PC-3 (cell line): ENCODE data around the gene SYCP3. TPM values are rescaled to one million over a fixed set of nuclear protein-coding genes. Genes with fewer than 3 reads are reported as not detected.

Experiments used
- ATAC-seq: fragments of 200-7000 bp; cut with Tn5 transposase; 2 replicates; pipeline ENCODE4 v1.9.1; 2020; ENCODE audit warnings: mild to moderate bottlenecking, moderate library complexity
- BruUV-seq: library from RNA; stranded (reverse); fragments of 400-500 nt; replicated peaks from 2 replicates; lab custom pipeline; 2021; lab: Mats Ljungman, UMichigan
- CTCF ChIA-PET: fragments of 300-600 bp; sonication (Branson Sonifier 250); formaldehyde crosslinking; loops from one replicate; lab custom pipeline; 2022; ENCODE audit warnings: antibody characterized with exemption; lab: Charles Lee
- POLR2A ChIA-PET: fragments of 300-600 bp; sonication (Branson Sonifier 250); formaldehyde crosslinking; loops from one replicate; lab custom pipeline; 2022; ENCODE audit warnings: antibody characterized with exemption; ENCODE audit not compliant: unreplicated experiment; lab: Charles Lee
- DNase-seq: peaks from one replicate; pipeline ENCODE4 v3.0.0-alpha.2; 2015
- H2AFZ ChIP-seq: fragments of 300-600 bp; sonication (generic); 2 replicates; pipeline ENCODE4 v1.6.0; 2016; ENCODE audit warnings: antibody characterized with exemption, low read length
- H3F3A ChIP-seq: fragments of 300-600 bp; sonication (generic); one replicate; pipeline ENCODE4 v1.6.0; 2017; ENCODE audit warnings: antibody characterized with exemption, low read length, control low read depth, mild to moderate bottlenecking; ENCODE audit not compliant: unreplicated experiment
- H3K27ac ChIP-seq: fragments of 300-600 bp; sonication (generic); 2 replicates; pipeline ENCODE4 v1.5.1; 2016; ENCODE audit warnings: mild to moderate bottlenecking, low read length
- H3K27me3 ChIP-seq: fragments of 300-600 bp; sonication (generic); 2 replicates; pipeline ENCODE4 v1.6.1; 2016; ENCODE audit warnings: low read length, mixed read lengths
- H3K36me3 ChIP-seq: fragments of 300-600 bp; sonication (generic); 2 replicates; pipeline ENCODE4 v1.6.1; 2016; ENCODE audit warnings: low read depth, mixed run types, low read length, mixed read lengths
- H3K4me1 ChIP-seq: fragments of 300-600 bp; sonication (generic); 2 replicates; pipeline ENCODE4 v1.5.1; 2016; ENCODE audit warnings: low read length; ENCODE audit not compliant: insufficient read depth
- H3K4me2 ChIP-seq: fragments of 300-600 bp; sonication (generic); 2 replicates; pipeline ENCODE4 v1.6.0; 2016; ENCODE audit warnings: low read length
- H3K4me3 ChIP-seq: fragments of 300-600 bp; sonication (generic); 2 replicates; pipeline ENCODE4 v1.5.1; 2016; ENCODE audit warnings: mild to moderate bottlenecking, low read length, mixed read lengths
- H3K79me2 ChIP-seq: fragments of 300-600 bp; sonication (generic); 2 replicates; pipeline ENCODE4 v1.6.1; 2017; ENCODE audit warnings: low read length, mixed read lengths
- H3K9ac ChIP-seq: fragments of 300-600 bp; sonication (generic); 2 replicates; pipeline ENCODE4 v1.6.0; 2016; ENCODE audit warnings: mild to moderate bottlenecking, low read length
- H3K9me2 ChIP-seq: fragments of 300-600 bp; sonication (generic); replicated peaks from 2 replicates; pipeline ENCODE4 v1.6.1; 2016; ENCODE audit warnings: mixed run types, low read length, mixed read lengths
- H3K9me3 ChIP-seq: fragments of 300-600 bp; sonication (generic); 2 replicates; pipeline ENCODE4 v1.6.1; 2016; ENCODE audit warnings: low read length, mixed read lengths
- H4K20me1 ChIP-seq: fragments of 300-600 bp; sonication (generic); 2 replicates; pipeline ENCODE4 v1.6.1; 2016; ENCODE audit warnings: low read length, mixed read lengths
- CTCF ChIP-seq: fragments of 300-600 bp; sonication (generic); conservative IDR thresholded peaks from 2 replicates; pipeline ENCODE4 v1.5.1; 2017; ENCODE audit warnings: antibody characterized with exemption, low read depth, mild to moderate bottlenecking, low read length
- EZH2 ChIP-seq: fragments of 300-600 bp; sonication (generic); IDR thresholded peaks from one replicate; pipeline ENCODE4 v1.6.1; 2017; ENCODE audit warnings: antibody characterized with exemption, mild to moderate bottlenecking, low read length; ENCODE audit not compliant: unreplicated experiment
- EZH2phosphoT487 ChIP-seq: fragments of 300-600 bp; sonication (generic); IDR thresholded peaks from 2 replicates; pipeline ENCODE4 v1.6.1; 2018; ENCODE audit warnings: mild to moderate bottlenecking, antibody characterized with exemption, low read length, borderline replicate concordance
- intact Hi-C: fragments of 100-400 bp; cut with micrococcal nuclease; formaldehyde crosslinking; loops from 2 replicates; pipeline ENCODE4 v1.9.0; 2023
- total RNA-seq: library from RNA; depleted of rRNA; stranded (reverse); fragments of >200 nt; gene quantifications from 2 replicates; pipeline ENCODE4 v1.2.3, GENCODE V29; 2014

The SYCP3 gene
- total RNA-seq, 1 experiment from 2014 or later: not detected

GRCh38 chr12:101759396-101760047 lies 20.3 kb upstream of the SYCP3 start:
- no peaks in the 10 kb centered on the region for H3K36me3 ChIP-seq
- no TSS peak for BruUV-seq
- H4K20me1 ChIP-seq: no peaks in the 10 kb centered on the region
- H3K9ac ChIP-seq: no peak overlapping the region
- no peaks in the 10 kb centered on the region for H3K79me2 ChIP-seq
- TF ChIP-seq EZH2phosphoT487 (no peak), CTCF (peak; percentile 92)
- ATAC-seq: peak; percentile 83
- intact Hi-C loops: loop anchor here (1.0 kb wide), 3 partner anchors 89 to 345 kb away; no protein-coding TSS in a partner anchor
- CTCF ChIA-PET: interaction anchor here (0.6 to 1.4 kb wide), 8 partner anchors 61 to 381 kb away, joined by 3 to 17 read pairs (median 3); no protein-coding TSS in a partner anchor
- no peak overlapping the region for H2AFZ ChIP-seq
- H3K4me1 ChIP-seq: peaks cover 4% of the 10 kb centered on the region; the same call in 1 of the 2 replicates
- no peak overlapping the region for H3K4me2 ChIP-seq
- H3K4me3 ChIP-seq: no peak overlapping the region
- no peaks in the 10 kb centered on the region for H3F3A ChIP-seq
- H3K9me3 ChIP-seq: no peaks in the 10 kb centered on the region
- no peaks in the 10 kb centered on the region for H3K27me3 ChIP-seq
- H3K27ac ChIP-seq: no peak overlapping the region
- DNase-seq: peak; percentile 72
- POLR2A ChIA-PET: no interaction called here
- H3K9me2 ChIP-seq: no peaks in the 10 kb centered on the region

GRCh38 chr12:101750152-101750551 lies 10.9 kb upstream of the SYCP3 start:
- no peak overlapping the region for H3K9ac ChIP-seq
- DNase-seq (no peak), ATAC-seq (no peak)
- H3K9me2 ChIP-seq: no peaks in the 10 kb centered on the region
- no peaks in the 10 kb centered on the region for H3K36me3 ChIP-seq
- no TSS peak for BruUV-seq
- no peaks in the 10 kb centered on the region for H4K20me1 ChIP-seq
- CTCF ChIA-PET: no interaction called here
- no peak overlapping the region for H3K27ac ChIP-seq
- no peaks in the 10 kb centered on the region for H3K9me3 ChIP-seq
- intact Hi-C loops: no loop called here
- H3K79me2 ChIP-seq: no peaks in the 10 kb centered on the region
- H3F3A ChIP-seq: no peaks in the 10 kb centered on the region
- H3K27me3 ChIP-seq: no peaks in the 10 kb centered on the region
- no peak overlapping the region for H3K4me3 ChIP-seq
- no peak overlapping the region for H2AFZ ChIP-seq
- no peaks in the 10 kb centered on the region for H3K4me1 ChIP-seq
- TF ChIP-seq EZH2 (no peak), EZH2phosphoT487 (no peak), CTCF (no peak)
- no peak overlapping the region for H3K4me2 ChIP-seq
- POLR2A ChIA-PET: no interaction called here

GRCh38 chr12:101749657-101750056 lies 10.4 kb upstream of the SYCP3 start:
- Histone ChIP-seq H3K4me1 (no peaks in the 10 kb centered on the region), H4K20me1 (no peaks in the 10 kb centered on the region), H2AFZ (no peak overlapping the region), H3K4me2 (no peak overlapping the region), H3K9me2 (no peaks in the 10 kb centered on the region), H3K79me2 (no peaks in the 10 kb centered on the region), H3K27ac (no peak overlapping the region), H3K36me3 (no peaks in the 10 kb centered on the region), H3F3A (no peaks in the 10 kb centered on the region), H3K9ac (no peak overlapping the region), H3K27me3 (no peaks in the 10 kb centered on the region), H3K4me3 (no peak overlapping the region), H3K9me3 (no peaks in the 10 kb centered on the region)
- ATAC-seq (no peak), DNase-seq (no peak)
- ChIA-PET CTCF (no interaction called here), POLR2A (no interaction called here)
- no peak for TF ChIP-seq EZH2
- TF ChIP-seq CTCF: no peak
- no peak for TF ChIP-seq EZH2phosphoT487
- no TSS peak for BruUV-seq
- intact Hi-C loops: no loop called here
